ENCODE data around the gene STRN3.

The STRN3 gene

DNA sequence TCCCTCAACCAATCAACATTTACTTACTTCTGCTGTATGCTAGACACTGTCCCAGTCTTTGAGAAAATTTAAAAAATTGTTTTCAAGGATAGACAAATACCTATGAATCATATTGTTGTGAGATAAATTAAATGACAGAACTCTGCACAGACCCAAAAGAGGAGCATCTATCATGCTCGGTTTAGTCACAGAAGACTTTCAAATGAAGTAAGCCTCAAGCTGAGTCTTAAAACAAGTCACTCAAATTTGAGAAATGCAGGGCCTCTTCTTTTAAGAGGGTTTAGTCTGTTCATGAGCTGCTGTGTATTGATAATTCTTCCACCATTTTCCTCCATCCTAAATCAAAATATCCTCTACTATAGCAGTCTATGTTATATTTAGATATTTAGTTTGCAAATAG, 176.2 kb downstream of the STRN3 start:
- TF ChIP-seq, protein P1, sequence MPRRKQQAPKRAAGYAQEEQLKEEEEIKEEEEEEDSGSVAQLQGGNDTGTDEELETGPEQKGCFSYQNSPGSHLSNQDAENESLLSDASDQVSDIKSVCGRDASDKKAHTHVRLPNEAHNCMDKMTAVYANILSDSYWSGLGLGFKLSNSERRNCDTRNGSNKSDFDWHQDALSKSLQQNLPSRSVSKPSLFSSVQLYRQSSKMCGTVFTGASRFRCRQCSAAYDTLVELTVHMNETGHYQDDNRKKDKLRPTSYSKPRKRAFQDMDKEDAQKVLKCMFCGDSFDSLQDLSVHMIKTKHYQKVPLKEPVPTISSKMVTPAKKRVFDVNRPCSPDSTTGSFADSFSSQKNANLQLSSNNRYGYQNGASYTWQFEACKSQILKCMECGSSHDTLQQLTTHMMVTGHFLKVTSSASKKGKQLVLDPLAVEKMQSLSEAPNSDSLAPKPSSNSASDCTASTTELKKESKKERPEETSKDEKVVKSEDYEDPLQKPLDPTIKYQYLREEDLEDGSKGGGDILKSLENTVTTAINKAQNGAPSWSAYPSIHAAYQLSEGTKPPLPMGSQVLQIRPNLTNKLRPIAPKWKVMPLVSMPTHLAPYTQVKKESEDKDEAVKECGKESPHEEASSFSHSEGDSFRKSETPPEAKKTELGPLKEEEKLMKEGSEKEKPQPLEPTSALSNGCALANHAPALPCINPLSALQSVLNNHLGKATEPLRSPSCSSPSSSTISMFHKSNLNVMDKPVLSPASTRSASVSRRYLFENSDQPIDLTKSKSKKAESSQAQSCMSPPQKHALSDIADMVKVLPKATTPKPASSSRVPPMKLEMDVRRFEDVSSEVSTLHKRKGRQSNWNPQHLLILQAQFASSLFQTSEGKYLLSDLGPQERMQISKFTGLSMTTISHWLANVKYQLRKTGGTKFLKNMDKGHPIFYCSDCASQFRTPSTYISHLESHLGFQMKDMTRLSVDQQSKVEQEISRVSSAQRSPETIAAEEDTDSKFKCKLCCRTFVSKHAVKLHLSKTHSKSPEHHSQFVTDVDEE (CRISPR knock-in tag; IDR thresholded peaks at IDR 0.05) = no peak
- TF ChIP-seq, protein P2, sequence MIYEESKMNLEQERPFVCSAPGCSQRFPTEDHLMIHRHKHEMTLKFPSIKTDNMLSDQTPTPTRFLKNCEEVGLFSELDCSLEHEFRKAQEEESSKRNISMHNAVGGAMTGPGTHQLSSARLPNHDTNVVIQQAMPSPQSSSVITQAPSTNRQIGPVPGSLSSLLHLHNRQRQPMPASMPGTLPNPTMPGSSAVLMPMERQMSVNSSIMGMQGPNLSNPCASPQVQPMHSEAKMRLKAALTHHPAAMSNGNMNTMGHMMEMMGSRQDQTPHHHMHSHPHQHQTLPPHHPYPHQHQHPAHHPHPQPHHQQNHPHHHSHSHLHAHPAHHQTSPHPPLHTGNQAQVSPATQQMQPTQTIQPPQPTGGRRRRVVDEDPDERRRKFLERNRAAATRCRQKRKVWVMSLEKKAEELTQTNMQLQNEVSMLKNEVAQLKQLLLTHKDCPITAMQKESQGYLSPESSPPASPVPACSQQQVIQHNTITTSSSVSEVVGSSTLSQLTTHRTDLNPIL (CRISPR knock-in tag; IDR thresholded peaks at IDR 0.05; ENCODE audit: low read depth) = no peak
- no peak for TF ChIP-seq PPARA (CRISPR knock-in tag; IDR thresholded peaks at IDR 0.05; ENCODE audit: borderline replicate concordance)
- no peak for TF ChIP-seq ZFP3 (CRISPR knock-in tag; IDR thresholded peaks at IDR 0.05)
- no peak for TF ChIP-seq ZNF70 (CRISPR knock-in tag; IDR thresholded peaks at IDR 0.05)
- no peak for TF ChIP-seq TOX (CRISPR knock-in tag; IDR thresholded peaks at IDR 0.05; ENCODE audit: borderline replicate concordance)
- no peak for TF ChIP-seq BACH2 (CRISPR knock-in tag; IDR thresholded peaks at IDR 0.05; ENCODE audit: borderline replicate concordance)
- no peak for TF ChIP-seq GLIS3 (CRISPR knock-in tag; IDR thresholded peaks at IDR 0.05)
- TF ChIP-seq SNAI2 (CRISPR knock-in tag; IDR thresholded peaks at IDR 0.05) = no peak
- TF ChIP-seq ZNF8 (CRISPR knock-in tag; IDR thresholded peaks at IDR 0.05) = no peak
- no peak for TF ChIP-seq ESRRG (CRISPR knock-in tag; IDR thresholded peaks at IDR 0.05)
- no peak for TF ChIP-seq ZC3H10 (CRISPR knock-in tag; IDR thresholded peaks at IDR 0.05)
- no peak for TF ChIP-seq ZFP30 (CRISPR knock-in tag; IDR thresholded peaks at IDR 0.05)
- no peak for ATAC-seq

DNA sequence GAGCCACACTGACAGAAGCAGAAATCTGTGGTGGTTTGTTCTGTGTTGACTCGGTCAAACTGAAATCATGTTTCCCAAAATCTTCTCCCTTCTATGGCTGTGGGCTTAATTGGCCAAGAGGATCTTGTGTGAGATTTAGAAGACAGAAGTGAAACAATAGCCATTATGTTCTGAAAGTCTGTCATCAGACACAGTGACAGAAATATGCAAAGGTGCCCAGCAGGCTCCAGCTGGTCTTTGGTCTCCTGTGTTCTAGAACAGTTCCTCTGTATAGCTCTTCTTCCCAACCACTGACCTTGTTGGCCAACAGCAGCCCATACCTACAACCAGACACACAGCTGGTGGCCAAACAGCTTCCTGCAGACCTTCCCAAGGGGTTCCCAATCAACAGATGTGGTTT, 176.8 kb downstream of the STRN3 start:
- TF ChIP-seq TOX (CRISPR knock-in tag; IDR thresholded peaks at IDR 0.05; ENCODE audit: borderline replicate concordance) = no peak
- TF ChIP-seq, protein P3, sequence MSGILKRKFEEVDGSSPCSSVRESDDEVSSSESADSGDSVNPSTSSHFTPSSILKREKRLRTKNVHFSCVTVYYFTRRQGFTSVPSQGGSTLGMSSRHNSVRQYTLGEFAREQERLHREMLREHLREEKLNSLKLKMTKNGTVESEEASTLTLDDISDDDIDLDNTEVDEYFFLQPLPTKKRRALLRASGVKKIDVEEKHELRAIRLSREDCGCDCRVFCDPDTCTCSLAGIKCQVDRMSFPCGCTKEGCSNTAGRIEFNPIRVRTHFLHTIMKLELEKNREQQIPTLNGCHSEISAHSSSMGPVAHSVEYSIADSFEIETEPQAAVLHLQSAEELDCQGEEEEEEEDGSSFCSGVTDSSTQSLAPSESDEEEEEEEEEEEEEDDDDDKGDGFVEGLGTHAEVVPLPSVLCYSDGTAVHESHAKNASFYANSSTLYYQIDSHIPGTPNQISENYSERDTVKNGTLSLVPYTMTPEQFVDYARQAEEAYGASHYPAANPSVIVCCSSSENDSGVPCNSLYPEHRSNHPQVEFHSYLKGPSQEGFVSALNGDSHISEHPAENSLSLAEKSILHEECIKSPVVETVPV (CRISPR knock-in tag; IDR thresholded peaks at IDR 0.05) = no peak
- TF ChIP-seq, protein P2 (CRISPR knock-in tag; IDR thresholded peaks at IDR 0.05; ENCODE audit: low read depth) = no peak
- no peak for TF ChIP-seq GLIS3 (CRISPR knock-in tag; IDR thresholded peaks at IDR 0.05)
- TF ChIP-seq RARB (CRISPR knock-in tag; IDR thresholded peaks at IDR 0.05) = no peak
- no peak for TF ChIP-seq CSDC2 (CRISPR knock-in tag; IDR thresholded peaks at IDR 0.05)
- TF ChIP-seq ZNF8 (CRISPR knock-in tag; IDR thresholded peaks at IDR 0.05) = no peak
- TF ChIP-seq ISL1 (CRISPR knock-in tag; IDR thresholded peaks at IDR 0.05) = no peak
- TF ChIP-seq, protein P4, sequence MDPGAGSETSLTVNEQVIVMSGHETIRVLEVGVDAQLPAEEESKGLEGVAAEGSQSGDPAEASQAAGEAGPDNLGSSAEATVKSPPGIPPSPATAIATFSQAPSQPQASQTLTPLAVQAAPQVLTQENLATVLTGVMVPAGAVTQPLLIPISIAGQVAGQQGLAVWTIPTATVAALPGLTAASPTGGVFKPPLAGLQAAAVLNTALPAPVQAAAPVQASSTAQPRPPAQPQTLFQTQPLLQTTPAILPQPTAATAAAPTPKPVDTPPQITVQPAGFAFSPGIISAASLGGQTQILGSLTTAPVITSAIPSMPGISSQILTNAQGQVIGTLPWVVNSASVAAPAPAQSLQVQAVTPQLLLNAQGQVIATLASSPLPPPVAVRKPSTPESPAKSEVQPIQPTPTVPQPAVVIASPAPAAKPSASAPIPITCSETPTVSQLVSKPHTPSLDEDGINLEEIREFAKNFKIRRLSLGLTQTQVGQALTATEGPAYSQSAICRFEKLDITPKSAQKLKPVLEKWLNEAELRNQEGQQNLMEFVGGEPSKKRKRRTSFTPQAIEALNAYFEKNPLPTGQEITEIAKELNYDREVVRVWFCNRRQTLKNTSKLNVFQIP (CRISPR knock-in tag; IDR thresholded peaks at IDR 0.05; ENCODE audit: borderline replicate concordance, low read depth) = no peak
- TF ChIP-seq ARNTL (CRISPR knock-in tag; IDR thresholded peaks at IDR 0.05; ENCODE audit: borderline replicate concordance, low read depth) = no peak
- no peak for TF ChIP-seq SNAI2 (CRISPR knock-in tag; IDR thresholded peaks at IDR 0.05)
- no peak for TF ChIP-seq ZNF70 (CRISPR knock-in tag; IDR thresholded peaks at IDR 0.05)
- TF ChIP-seq, protein P1 (CRISPR knock-in tag; IDR thresholded peaks at IDR 0.05) = no peak
- no peak for TF ChIP-seq ZFP30 (CRISPR knock-in tag; IDR thresholded peaks at IDR 0.05)
- TF ChIP-seq ZNF565 (CRISPR knock-in tag; conservative IDR thresholded peaks at IDR 0.05; ENCODE audit: low read depth) = no peak
- no peak for TF ChIP-seq PPARA (CRISPR knock-in tag; IDR thresholded peaks at IDR 0.05; ENCODE audit: borderline replicate concordance)
- no peak for TF ChIP-seq OSR1 (CRISPR knock-in tag; IDR thresholded peaks at IDR 0.05)
- TF ChIP-seq, protein P5, sequence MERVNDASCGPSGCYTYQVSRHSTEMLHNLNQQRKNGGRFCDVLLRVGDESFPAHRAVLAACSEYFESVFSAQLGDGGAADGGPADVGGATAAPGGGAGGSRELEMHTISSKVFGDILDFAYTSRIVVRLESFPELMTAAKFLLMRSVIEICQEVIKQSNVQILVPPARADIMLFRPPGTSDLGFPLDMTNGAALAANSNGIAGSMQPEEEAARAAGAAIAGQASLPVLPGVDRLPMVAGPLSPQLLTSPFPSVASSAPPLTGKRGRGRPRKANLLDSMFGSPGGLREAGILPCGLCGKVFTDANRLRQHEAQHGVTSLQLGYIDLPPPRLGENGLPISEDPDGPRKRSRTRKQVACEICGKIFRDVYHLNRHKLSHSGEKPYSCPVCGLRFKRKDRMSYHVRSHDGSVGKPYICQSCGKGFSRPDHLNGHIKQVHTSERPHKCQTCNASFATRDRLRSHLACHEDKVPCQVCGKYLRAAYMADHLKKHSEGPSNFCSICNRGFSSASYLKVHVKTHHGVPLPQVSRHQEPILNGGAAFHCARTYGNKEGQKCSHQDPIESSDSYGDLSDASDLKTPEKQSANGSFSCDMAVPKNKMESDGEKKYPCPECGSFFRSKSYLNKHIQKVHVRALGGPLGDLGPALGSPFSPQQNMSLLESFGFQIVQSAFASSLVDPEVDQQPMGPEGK (CRISPR knock-in tag; IDR thresholded peaks at IDR 0.05; ENCODE audit: borderline replicate concordance) = no peak
- ATAC-seq = no peak

All from SK-N-SH treated with all-trans-retinoic acid at 6 μM for 48 hours (cell line).